Pulmonary artery endothelial cell (primary cell): ENCODE data around the gene C1QTNF8. TPM values are rescaled to one million over a fixed set of nuclear protein-coding genes. Genes with fewer than 3 reads are reported as not detected.

Source experiments
- DNase-seq: peaks from one replicate; pipeline ENCODE4 v3.0.0-alpha.2; 2011; ENCODE audit warnings: low read depth, low spot score
- total RNA-seq: library from RNA; depleted of rRNA; stranded (reverse); fragments of >200 nt; gene quantifications from 2 replicates; pipeline ENCODE4 v1.2.3, GENCODE V29; 2014

The C1QTNF8 gene
- total RNA-seq, 1 donor from 2014 or later, result not detected

DNA sequence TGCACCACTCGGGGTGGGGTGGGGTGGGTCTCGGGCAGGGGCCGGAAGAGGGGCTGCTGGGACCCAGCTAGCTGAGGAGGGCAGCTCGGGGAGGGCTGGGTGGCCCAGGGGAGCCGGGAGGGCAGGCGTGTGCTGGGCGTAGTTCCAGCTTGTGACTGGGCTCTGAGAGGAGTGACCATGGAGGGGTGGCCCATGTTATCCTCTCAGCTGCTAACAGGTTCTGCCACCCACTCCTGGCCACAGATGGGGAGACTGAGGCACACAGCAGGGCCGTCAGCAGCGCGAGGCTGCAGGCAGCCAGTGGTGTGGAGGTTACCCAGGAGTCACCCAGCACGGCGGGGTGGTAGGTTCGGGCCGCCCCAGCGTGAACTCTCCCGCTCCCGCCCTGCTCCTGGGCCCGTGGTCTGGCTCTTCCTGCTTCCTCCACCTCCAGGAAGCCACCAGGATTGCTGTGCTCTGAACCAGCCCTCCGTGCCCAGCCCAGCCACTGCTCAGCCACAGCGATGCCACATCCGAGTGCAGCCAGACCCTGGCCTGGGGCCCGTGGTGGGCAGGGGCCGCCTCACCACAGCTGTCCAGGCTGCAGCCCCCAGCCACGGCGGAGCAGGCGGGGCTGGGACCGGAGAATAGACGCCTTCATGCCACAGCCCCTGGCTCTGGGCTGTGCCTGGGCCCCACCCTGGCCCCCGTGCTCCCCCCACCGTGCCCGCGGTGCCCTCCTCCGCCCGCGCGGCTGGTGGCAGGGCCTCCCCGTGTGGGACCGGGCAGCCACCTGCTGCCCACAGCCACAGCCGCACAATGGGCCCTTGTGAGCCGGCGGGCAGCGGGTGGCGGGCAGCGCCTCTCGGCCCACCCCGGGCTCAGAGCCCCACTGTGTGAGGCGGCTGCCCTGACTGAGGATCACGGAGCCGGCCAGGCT is 49.8 kb downstream of the C1QTNF8 start:
- no peak for DNase-seq

DNA sequence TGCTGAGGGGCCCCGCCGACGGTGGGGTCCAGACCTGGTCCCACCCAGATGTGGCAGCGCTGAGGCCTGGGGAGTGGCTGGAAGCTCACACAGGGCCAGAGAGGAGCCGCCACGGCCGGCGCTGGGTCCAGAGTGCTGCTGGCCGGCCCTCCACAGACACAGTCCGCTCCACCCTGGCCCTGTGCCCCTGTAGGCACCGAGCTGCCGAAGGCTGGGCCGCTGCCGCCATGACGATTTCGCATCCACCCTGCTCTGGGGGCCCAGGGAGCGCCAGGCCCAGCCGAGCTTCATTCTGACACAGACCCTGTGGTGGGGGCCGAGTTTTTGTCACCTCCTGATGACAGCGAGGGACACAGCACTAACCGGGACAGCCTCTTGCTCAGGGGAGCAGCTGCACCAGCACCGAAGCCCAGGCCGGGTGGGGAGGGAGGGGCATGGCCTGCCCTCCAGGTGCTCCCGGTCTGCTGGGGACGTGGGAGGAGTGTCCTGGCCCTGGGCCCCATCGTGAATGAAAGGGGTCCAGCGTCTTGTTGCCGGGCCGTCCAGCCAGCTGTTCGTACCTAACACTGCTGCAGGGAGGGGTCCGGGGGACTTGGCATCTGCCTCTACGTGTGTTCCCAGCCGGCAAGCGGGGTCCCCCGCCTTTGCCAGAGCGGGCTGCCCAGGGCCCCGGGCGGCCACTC is 50.6 kb downstream of the C1QTNF8 start:
- no peak for DNase-seq

DNA sequence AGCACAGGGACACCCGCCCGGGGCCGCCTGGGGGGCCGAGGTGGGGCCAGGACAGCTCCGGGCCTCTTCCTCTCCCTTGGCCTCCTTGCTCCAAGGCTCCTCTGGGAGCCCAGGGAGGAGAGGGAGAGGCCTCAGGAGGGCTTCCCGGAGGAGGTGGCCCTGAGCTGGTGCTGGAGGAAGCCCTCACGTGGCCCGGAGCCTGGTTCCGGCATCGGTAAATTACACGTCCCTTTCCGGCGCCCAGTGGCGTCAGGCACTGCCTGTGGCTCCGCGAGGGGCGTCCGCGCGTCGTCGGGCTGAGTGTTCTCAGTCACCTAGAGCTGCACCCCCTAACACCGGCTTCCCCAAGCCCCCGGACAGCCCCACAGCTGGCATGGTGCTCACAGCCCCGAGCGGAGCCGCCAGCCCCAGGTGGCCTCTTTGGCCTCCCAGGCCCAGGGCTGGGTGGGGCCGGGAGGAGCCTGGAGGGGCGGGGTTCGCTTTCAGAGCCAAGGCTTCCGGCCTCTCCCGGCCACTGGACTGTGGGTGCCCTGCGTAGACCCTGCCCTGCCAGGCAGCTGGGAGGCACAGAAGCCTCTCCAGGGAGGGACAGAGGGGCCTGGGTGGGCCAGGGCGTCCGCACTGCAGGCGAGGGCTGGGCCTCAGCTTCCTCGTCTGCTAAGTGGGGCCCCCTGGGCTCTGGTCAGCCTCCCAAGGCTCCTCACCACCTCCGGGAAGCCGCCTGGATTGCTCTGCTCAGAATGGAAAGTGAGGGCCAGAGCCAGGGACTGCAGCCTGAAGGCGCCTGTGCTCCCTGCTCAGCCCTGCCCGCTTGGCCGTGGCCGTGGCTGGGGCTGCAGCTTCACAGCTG is 51.4 kb downstream of the C1QTNF8 start:
- no peak for DNase-seq

DNA sequence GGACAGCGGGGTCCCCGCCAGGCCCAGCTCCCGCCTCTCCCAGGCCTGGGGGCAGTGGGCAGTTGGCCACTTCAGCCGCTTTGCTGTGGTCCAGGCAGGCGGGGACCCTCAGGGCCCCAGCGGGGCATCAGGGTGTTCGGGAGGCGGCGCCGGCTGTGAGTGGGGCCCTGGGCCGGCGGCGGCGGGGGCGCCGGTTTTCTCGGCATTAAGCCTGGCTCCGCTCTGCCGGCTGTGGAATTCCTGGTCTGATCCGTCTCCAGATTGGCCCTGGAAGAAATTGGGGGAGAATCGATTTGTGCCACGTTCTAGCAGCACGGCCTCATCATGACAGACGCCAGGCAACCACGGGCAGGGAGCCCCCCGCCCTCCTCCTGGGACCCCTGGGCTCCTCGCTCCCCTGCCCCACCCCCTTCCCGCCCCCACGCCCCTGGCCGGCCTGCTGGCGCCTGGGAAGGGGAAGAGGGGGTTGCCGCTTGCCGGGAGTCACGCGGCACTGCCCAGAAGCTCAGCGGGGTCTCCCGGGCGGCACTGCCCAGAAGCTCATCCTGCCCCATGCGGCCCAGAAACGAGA is 52.1 kb downstream of the C1QTNF8 start:
- no peak for DNase-seq

DNA sequence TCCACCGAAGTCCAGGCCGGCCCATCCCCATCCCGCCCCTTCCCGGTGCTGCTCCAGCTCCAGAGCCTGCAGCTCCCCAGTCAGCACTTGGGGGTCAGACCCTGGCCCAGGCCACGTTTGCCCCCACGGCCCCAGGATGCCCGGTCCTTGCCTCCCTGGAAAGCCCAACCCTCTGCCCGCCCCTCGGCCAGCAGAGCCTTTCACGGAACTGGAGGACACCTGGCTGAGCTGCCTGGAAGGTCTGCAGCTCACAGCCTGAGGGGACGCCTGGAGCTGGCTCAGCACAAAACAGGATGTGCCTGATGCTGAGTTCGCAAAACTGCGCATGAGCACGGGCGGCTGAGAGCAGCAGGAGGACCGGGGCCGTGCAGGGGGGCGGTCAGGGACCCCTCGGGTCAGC is 53.2 kb downstream of the C1QTNF8 start:
- no peak for DNase-seq

DNA sequence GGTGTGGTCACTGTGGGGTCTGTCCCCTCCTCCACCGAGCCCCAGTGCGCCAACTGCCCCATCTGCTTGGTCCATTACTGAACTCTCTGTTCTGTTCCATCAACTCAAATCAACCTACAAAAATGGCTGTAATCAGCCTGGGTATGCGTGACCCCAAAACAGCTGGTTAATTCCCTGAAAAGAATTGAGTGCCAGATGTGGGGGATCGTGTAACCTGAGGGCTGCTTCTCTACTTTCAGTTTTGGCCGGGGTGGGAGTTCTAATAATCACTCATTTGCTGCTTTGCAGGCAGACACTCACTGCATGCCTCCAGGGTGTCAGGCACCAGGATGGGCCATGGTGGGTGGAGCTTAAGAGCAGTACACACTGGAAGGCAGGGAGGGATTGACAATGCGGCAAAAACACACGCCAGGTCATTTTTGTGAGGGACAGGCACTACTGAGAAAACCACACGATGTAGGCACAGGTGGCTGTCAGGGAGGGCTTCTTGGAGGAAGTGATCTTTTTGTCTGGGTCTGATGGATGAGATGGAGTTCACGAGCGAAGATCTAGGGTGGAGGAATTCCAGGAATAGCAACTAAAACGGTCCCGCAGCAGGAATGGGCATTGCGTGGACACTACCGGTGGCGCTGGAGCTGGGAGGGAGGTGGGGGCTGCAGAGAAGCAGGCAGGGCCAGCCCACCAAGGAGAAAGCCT is 53.8 kb downstream of the C1QTNF8 start:
- DNase-seq, result no peak

DNA sequence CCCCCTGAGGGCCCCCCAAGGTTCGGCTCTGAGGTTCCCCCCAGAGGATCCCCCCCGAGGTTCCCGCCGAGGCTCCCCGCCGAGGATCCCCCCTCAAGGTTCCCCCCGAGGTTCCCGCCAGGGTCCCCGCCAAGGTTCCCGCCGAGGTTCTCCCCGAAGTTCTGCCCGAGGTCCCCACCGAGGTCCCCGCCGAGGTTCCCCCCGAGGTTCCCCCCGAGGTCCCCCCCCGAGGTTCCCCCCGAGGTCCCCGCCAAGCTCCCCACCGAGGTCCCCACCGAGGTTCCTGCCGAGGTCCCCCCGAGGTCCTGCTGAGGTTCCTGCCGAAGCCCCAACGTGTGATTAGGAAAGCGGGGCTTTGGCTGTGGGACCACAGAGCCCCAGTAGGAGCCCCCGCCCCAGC is 55.7 kb downstream of the C1QTNF8 start:
- DNase-seq, result no peak

DNA sequence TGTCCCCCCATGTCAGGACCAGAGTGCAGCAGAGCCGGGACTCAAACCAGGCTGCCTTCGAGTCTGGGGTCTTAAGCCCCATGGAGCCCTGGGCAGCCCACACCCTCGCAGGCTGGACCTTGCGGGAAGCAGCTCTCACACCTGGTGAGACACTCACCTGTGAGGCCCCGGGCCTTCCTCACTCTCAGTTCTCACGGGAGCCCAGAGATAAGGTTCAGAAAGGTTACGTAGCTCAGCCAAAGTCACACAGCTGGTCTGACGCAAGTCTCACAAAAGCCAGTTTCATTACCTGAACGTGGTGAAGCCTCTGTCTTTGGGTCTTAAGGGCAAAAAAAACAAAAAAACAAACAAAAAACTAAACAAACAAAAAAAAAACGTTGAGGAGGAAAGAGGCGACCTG is 56.3 kb downstream of the C1QTNF8 start:
- no peak for DNase-seq

DNA sequence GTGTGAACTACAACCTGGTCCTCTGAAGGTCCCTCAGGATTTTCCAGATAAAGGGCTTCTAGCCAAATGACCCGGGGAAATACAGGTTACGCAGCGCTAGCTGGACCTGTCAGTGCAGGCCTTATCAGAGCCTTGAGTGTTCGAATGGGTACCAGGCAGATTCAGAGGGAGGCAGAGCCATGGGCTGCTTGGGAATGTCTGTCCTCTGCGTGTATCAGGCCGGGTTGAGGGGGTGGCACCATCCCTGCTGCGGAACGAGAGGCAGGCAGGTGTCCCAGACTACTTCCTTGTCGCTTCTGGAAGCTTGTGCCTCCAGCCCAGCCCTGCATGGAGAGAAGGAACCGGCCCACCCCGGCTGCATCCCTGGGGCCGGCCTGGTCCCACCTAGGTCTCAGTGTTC is 57.1 kb downstream of the C1QTNF8 start:
- DNase-seq, result no peak

Other genes starting within 250 kb of the C1QTNF8 start
- gene LMF1, start 125.3 kb downstream of the C1QTNF8 start, total RNA-seq, result 8.2 and 12.9 TPM in 2 replicates
- 0.25 and 0.99 TPM in 2 replicates for gene SOX8, start 114.5 kb downstream of the C1QTNF8 start, total RNA-seq
- 0.07 TPM in 1 of 2 replicates, not detected in the other for gene SSTR5, start 23.5 kb downstream of the C1QTNF8 start, total RNA-seq
- gene CACNA1H, start 56.9 kb upstream of the C1QTNF8 start, total RNA-seq, result 0.07 TPM in 1 of 2 replicates, not detected in the other
- not detected in 2 replicates for gene TPSG1, start 129.0 kb upstream of the C1QTNF8 start, total RNA-seq
- not detected in 2 replicates for gene TPSB2, start 133.9 kb upstream of the C1QTNF8 start, total RNA-seq
- not detected in 2 replicates for gene TPSAB1, start 144.5 kb upstream of the C1QTNF8 start, total RNA-seq
- not detected in 2 replicates for gene TPSD1, start 159.8 kb upstream of the C1QTNF8 start, total RNA-seq
- 59.1 and 88.7 TPM in 2 replicates for gene UBE2I, start 213.4 kb upstream of the C1QTNF8 start, total RNA-seq
- 0.46 and 0.53 TPM in 2 replicates for gene BAIAP3, start 237.4 kb upstream of the C1QTNF8 start, total RNA-seq